PC-3 (cell line): ENCODE results near the gene ZNF324. TPM values are rescaled to one million over a fixed set of nuclear protein-coding genes. Genes with fewer than 3 reads are reported as not detected.

Source experiments
- ATAC-seq: fragments of 200-7000 bp; cut with Tn5 transposase; 2 replicates; pipeline ENCODE4 v1.9.1; 2020; ENCODE audit warnings: mild to moderate bottlenecking, moderate library complexity
- BruUV-seq: library from RNA; stranded (reverse); fragments of 400-500 nt; replicated peaks from 2 replicates; lab custom pipeline; 2021; lab: Mats Ljungman, UMichigan
- CTCF ChIA-PET: fragments of 300-600 bp; sonication (Branson Sonifier 250); formaldehyde crosslinking; loops from one replicate; lab custom pipeline; 2022; ENCODE audit warnings: antibody characterized with exemption; lab: Charles Lee
- POLR2A ChIA-PET: fragments of 300-600 bp; sonication (Branson Sonifier 250); formaldehyde crosslinking; loops from one replicate; lab custom pipeline; 2022; ENCODE audit warnings: antibody characterized with exemption; ENCODE audit not compliant: unreplicated experiment; lab: Charles Lee
- DNase-seq: peaks from one replicate; pipeline ENCODE4 v3.0.0-alpha.2; 2015
- H2AFZ ChIP-seq: fragments of 300-600 bp; sonication (generic); 2 replicates; pipeline ENCODE4 v1.6.0; 2016; ENCODE audit warnings: antibody characterized with exemption, low read length
- H3F3A ChIP-seq: fragments of 300-600 bp; sonication (generic); one replicate; pipeline ENCODE4 v1.6.0; 2017; ENCODE audit warnings: antibody characterized with exemption, low read length, control low read depth, mild to moderate bottlenecking; ENCODE audit not compliant: unreplicated experiment
- H3K27ac ChIP-seq: fragments of 300-600 bp; sonication (generic); 2 replicates; pipeline ENCODE4 v1.5.1; 2016; ENCODE audit warnings: mild to moderate bottlenecking, low read length
- H3K27me3 ChIP-seq: fragments of 300-600 bp; sonication (generic); 2 replicates; pipeline ENCODE4 v1.6.1; 2016; ENCODE audit warnings: low read length, mixed read lengths
- H3K36me3 ChIP-seq: fragments of 300-600 bp; sonication (generic); 2 replicates; pipeline ENCODE4 v1.6.1; 2016; ENCODE audit warnings: low read depth, mixed run types, low read length, mixed read lengths
- H3K4me1 ChIP-seq: fragments of 300-600 bp; sonication (generic); 2 replicates; pipeline ENCODE4 v1.5.1; 2016; ENCODE audit warnings: low read length; ENCODE audit not compliant: insufficient read depth
- H3K4me2 ChIP-seq: fragments of 300-600 bp; sonication (generic); 2 replicates; pipeline ENCODE4 v1.6.0; 2016; ENCODE audit warnings: low read length
- H3K4me3 ChIP-seq: fragments of 300-600 bp; sonication (generic); 2 replicates; pipeline ENCODE4 v1.5.1; 2016; ENCODE audit warnings: mild to moderate bottlenecking, low read length, mixed read lengths
- H3K79me2 ChIP-seq: fragments of 300-600 bp; sonication (generic); 2 replicates; pipeline ENCODE4 v1.6.1; 2017; ENCODE audit warnings: low read length, mixed read lengths
- H3K9ac ChIP-seq: fragments of 300-600 bp; sonication (generic); 2 replicates; pipeline ENCODE4 v1.6.0; 2016; ENCODE audit warnings: mild to moderate bottlenecking, low read length
- H3K9me2 ChIP-seq: fragments of 300-600 bp; sonication (generic); replicated peaks from 2 replicates; pipeline ENCODE4 v1.6.1; 2016; ENCODE audit warnings: mixed run types, low read length, mixed read lengths
- H3K9me3 ChIP-seq: fragments of 300-600 bp; sonication (generic); 2 replicates; pipeline ENCODE4 v1.6.1; 2016; ENCODE audit warnings: low read length, mixed read lengths
- H4K20me1 ChIP-seq: fragments of 300-600 bp; sonication (generic); 2 replicates; pipeline ENCODE4 v1.6.1; 2016; ENCODE audit warnings: low read length, mixed read lengths
- EZH2 ChIP-seq: fragments of 300-600 bp; sonication (generic); IDR thresholded peaks from one replicate; pipeline ENCODE4 v1.6.1; 2017; ENCODE audit warnings: antibody characterized with exemption, mild to moderate bottlenecking, low read length; ENCODE audit not compliant: unreplicated experiment
- EZH2phosphoT487 ChIP-seq: fragments of 300-600 bp; sonication (generic); IDR thresholded peaks from 2 replicates; pipeline ENCODE4 v1.6.1; 2018; ENCODE audit warnings: mild to moderate bottlenecking, antibody characterized with exemption, low read length, borderline replicate concordance
- intact Hi-C: fragments of 100-400 bp; cut with micrococcal nuclease; formaldehyde crosslinking; loops from 2 replicates; pipeline ENCODE4 v1.9.0; 2023
- total RNA-seq: library from RNA; depleted of rRNA; stranded (reverse); fragments of >200 nt; gene quantifications from 2 replicates; pipeline ENCODE4 v1.2.3, GENCODE V29; 2014
- TF ChIP-seq, protein P1 (sequence below): fragments of 300-600 bp; sonication (generic); conservative IDR thresholded peaks from 2 replicates; pipeline ENCODE4 v1.5.1; 2017; ENCODE audit warnings: antibody characterized with exemption, low read depth, mild to moderate bottlenecking, low read length

Gene ZNF324
- total RNA-seq, 1 experiment from 2014 or later: 15.9 TPM

DNA sequence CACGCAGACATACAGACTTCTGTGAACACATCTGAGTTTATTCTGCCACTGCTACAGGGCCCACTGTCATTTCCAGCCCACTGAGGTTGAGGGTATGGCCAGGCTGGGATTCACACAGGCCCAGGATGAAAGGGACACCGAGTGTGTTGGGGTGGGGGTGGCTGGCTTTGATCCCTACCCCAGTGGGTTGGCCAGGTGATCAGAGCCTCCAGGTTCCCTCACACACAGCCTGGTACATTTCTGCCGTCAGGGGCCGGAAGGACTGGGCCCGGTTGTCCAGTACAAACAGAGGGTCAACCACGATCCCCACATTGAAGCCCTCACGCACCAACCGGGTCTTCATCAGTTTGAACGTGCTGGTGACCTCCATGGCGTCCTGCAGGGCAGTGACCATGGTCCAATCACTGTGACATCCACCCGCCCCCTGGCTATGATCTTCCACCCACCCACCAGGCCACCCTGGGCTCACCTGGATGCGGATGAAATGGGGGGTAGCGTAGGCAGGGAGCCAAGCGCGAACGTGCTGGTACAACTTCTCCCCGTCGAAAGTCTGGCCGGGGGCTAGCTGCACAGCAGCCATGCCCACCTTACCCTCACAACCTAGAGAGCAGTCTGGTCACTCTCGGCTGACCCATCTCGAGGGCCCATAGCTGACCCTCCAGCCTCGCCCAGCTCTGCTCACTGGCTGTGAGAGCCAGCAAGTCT is 31.6 kb downstream of the ZNF324 start:
- no peaks in the 10 kb centered on the region for H3K36me3 ChIP-seq
- TF ChIP-seq EZH2phosphoT487 (no peak), EZH2 (no peak)
- TF ChIP-seq, protein P1, sequence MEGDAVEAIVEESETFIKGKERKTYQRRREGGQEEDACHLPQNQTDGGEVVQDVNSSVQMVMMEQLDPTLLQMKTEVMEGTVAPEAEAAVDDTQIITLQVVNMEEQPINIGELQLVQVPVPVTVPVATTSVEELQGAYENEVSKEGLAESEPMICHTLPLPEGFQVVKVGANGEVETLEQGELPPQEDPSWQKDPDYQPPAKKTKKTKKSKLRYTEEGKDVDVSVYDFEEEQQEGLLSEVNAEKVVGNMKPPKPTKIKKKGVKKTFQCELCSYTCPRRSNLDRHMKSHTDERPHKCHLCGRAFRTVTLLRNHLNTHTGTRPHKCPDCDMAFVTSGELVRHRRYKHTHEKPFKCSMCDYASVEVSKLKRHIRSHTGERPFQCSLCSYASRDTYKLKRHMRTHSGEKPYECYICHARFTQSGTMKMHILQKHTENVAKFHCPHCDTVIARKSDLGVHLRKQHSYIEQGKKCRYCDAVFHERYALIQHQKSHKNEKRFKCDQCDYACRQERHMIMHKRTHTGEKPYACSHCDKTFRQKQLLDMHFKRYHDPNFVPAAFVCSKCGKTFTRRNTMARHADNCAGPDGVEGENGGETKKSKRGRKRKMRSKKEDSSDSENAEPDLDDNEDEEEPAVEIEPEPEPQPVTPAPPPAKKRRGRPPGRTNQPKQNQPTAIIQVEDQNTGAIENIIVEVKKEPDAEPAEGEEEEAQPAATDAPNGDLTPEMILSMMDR: no peak
- peak overlapping the region; percentile 85 for H3K4me2 ChIP-seq
- DNase-seq (no peak), ATAC-seq (no peak; the same call in 1 of the 2 replicates)
- H3K9me3 ChIP-seq: no peaks in the 10 kb centered on the region
- H3K79me2 ChIP-seq: peaks cover 33% of the 10 kb centered on the region
- POLR2A ChIA-PET: no interaction called here
- TSS peak; percentile 74 for BruUV-seq
- H3K9ac ChIP-seq: peak overlapping the region; percentile 77
- CTCF ChIA-PET: no interaction called here
- no peaks in the 10 kb centered on the region for H3K9me2 ChIP-seq
- no peaks in the 10 kb centered on the region for H3K27me3 ChIP-seq
- H3F3A ChIP-seq: no peaks in the 10 kb centered on the region
- intact Hi-C loops: loop anchor here (1.0 kb wide), 2 partner anchors 21 to 61 kb away; partner anchors contain the start of gene ZBTB45
- H3K27ac ChIP-seq: 0 out of 2 replicates have a peak overlapping the region, but pooled peaks have one; percentile 0
- peak overlapping the region; percentile 65 for H2AFZ ChIP-seq
- peaks cover 21% of the 10 kb centered on the region for H3K4me1 ChIP-seq
- H3K4me3 ChIP-seq: peak overlapping the region; percentile 69
- no peaks in the 10 kb centered on the region for H4K20me1 ChIP-seq

DNA sequence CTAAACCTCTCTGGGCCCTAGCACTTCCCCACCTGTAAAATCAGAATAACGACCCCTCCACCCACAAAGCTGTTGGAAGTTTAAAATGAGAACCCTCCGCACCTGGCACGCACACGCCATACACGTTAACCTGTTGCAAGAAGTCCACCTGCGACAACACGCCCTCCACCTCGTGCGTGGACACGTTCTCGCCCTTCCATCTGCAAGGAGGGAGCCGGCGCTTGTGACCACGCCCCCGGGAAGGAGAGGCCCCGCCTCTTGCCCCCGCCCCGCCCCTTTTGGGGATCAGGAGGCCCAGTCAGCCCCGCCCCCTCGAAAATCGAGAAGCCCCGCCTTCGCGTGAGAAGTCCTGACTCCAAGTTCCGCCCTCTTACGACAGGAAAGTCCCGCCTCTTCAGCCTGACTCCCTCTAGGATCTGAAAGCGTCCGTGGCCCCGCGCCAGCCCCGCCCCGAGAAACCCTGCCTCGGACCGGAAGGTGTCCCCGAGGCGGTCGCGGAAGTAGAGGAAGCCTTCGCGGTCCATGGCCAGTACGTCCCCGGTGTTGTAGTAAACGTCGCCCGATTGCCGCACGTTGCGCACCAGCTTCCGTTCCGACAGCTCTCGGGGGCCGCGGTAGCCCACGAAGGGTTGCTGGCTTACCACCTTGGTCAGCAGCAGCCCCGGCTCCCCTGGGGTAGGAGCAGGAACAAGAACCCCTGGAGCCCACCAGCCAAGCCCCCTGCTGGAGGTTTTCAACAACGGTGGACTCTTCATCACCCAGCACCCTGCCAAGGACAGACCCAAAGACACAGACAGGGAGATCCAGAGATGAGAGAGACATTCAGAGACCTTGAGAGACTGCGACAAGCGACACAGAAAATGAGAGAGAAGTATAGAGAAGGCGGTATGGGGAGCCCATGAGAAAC is 32.4 kb downstream of the ZNF324 start:
- Histone ChIP-seq H3F3A (no peaks in the 10 kb centered on the region), H2AFZ (peak overlapping the region; percentile 97), H4K20me1 (no peaks in the 10 kb centered on the region), H3K9me3 (no peaks in the 10 kb centered on the region), H3K9ac (peak overlapping the region; percentile 77), H3K27ac (peak overlapping the region; percentile 29), H3K4me1 (peaks cover 21% of the 10 kb centered on the region), H3K36me3 (no peaks in the 10 kb centered on the region), H3K9me2 (no peaks in the 10 kb centered on the region), H3K4me2 (peak overlapping the region; percentile 85), H3K27me3 (no peaks in the 10 kb centered on the region), H3K4me3 (peak overlapping the region; percentile 69), H3K79me2 (peaks cover 32% of the 10 kb centered on the region)
- no peak for TF ChIP-seq EZH2
- TF ChIP-seq, protein P1: 0 out of 2 replicates have a peak, but pooled peaks have one; percentile 28
- BruUV-seq: TSS peak; percentile 93
- DNase-seq (peak; percentile 100), ATAC-seq (peak; percentile 98)
- POLR2A ChIA-PET: no interaction called here
- CTCF ChIA-PET: interaction anchor here (0.6 kb wide), 1 partner anchor 127 kb away, joined by 3 read pairs; no protein-coding TSS in a partner anchor
- intact Hi-C loops: loop anchor here (1.0 kb wide), 2 partner anchors 20 to 60 kb away; partner anchors contain the start of gene ZBTB45
